Measurements from ENCODE around the gene PKP1. TPM values are rescaled to one million over a fixed set of nuclear protein-coding genes. Genes with fewer than 3 reads are reported as not detected.

Gene PKP1
- total RNA-seq, 1 experiment from 2014 or later = not detected

DNA sequence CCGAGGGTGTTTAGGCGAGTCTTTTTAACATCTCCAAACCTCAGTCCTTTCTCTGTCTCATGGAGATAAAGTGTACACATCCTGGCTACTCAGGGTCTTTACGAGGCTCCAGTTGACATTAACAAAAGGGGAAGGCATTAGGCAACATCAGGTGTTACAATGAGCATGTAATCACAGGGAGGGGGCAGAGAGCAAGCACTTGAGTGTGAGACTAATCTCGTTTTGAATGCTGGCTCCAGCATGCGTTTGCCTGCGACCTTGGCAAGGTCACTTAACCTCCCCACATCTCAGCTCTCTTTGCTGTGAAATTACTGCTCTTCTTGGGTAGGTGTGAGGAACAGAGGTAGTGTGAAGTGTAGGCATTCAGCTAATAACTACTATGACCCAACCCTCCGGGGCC lies 91.1 kb downstream of the PKP1 start:
- no peak overlapping the region for H3K4me3 ChIP-seq (ENCODE audit: low read depth, low read length)
- DNase-seq = no peak
- H3K27ac Mint-ChIP-seq (ENCODE audit: unreplicated experiment) = peak overlapping the region; percentile 21
- no TSS peak for BruUV-seq (replicated peaks)
- ChIA-PET POLR2A (no interaction called here), CTCF (interaction anchor here (0.6 to 1.4 kb wide), 2 partner anchors 11 to 1345 kb away, joined by 3 read pairs; no protein-coding TSS in a partner anchor)
- no peaks in the 10 kb centered on the region for H3K27me3 ChIP-seq (replicated peaks; ENCODE audit: control insufficient read depth, insufficient read depth, low read length)
- no peaks in the 10 kb centered on the region for H3K9me3 ChIP-seq
- intact Hi-C loops (cut with micrococcal nuclease; ENCODE audit: unreplicated experiment) = no loop called here
- no peaks in the 10 kb centered on the region for H3K9me3 Mint-ChIP-seq (ENCODE audit: unreplicated experiment)
- H3K4me3 Mint-ChIP-seq (ENCODE audit: unreplicated experiment) = no peak overlapping the region
- peaks cover 43% of the 10 kb centered on the region for H3K4me1 ChIP-seq
- H3K36me3 Mint-ChIP-seq (ENCODE audit: insufficient read depth, unreplicated experiment) = peaks cover 21% of the 10 kb centered on the region
- H3K4me1 Mint-ChIP-seq (ENCODE audit: low read depth, unreplicated experiment) = peaks cover 43% of the 10 kb centered on the region
- H3K36me3 ChIP-seq (ENCODE audit: control insufficient read depth, insufficient read depth, low read length) = no peaks in the 10 kb centered on the region
- TF ChIP-seq, protein P1, sequence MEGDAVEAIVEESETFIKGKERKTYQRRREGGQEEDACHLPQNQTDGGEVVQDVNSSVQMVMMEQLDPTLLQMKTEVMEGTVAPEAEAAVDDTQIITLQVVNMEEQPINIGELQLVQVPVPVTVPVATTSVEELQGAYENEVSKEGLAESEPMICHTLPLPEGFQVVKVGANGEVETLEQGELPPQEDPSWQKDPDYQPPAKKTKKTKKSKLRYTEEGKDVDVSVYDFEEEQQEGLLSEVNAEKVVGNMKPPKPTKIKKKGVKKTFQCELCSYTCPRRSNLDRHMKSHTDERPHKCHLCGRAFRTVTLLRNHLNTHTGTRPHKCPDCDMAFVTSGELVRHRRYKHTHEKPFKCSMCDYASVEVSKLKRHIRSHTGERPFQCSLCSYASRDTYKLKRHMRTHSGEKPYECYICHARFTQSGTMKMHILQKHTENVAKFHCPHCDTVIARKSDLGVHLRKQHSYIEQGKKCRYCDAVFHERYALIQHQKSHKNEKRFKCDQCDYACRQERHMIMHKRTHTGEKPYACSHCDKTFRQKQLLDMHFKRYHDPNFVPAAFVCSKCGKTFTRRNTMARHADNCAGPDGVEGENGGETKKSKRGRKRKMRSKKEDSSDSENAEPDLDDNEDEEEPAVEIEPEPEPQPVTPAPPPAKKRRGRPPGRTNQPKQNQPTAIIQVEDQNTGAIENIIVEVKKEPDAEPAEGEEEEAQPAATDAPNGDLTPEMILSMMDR (IDR thresholded peaks at IDR 0.05; ENCODE audit: insufficient read depth in 1 of 2, low read depth in 1 of 2, low read length in 1 of 2, severe bottlenecking in 1 of 2, unreplicated experiment in 1 of 2) = no peak
- H3K27me3 Mint-ChIP-seq (ENCODE audit: insufficient read depth, unreplicated experiment) = peaks cover 4% of the 10 kb centered on the region

DNA sequence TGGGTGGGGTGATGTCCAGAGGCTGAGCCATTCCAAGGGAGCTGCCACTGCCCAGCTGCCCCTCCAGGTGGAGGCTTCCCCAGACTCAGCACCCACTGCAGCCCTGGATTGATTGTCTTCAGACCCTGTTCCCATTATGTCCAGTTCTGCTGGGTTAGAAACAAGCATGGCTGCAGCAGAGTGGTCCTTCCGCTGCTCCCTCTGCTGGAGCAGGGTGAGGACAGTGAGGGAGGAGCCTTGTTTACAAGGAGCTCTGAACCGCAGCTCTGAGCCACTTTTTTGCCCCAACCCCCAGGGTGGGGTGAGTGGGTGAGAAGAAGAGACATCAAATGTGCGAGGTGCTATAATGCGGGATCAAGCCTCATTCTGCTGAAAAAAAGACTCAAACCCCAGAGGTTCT lies 91.9 kb downstream of the PKP1 start:
- TF ChIP-seq, protein P1 (IDR thresholded peaks at IDR 0.05; ENCODE audit: insufficient read depth in 1 of 2, low read depth in 1 of 2, low read length in 1 of 2, severe bottlenecking in 1 of 2, unreplicated experiment in 1 of 2) = no peak
- POLR2A ChIA-PET = no interaction called here
- peak overlapping the region; percentile 95 for H3K27ac Mint-ChIP-seq (ENCODE audit: unreplicated experiment)
- peaks cover 43% of the 10 kb centered on the region for H3K4me1 Mint-ChIP-seq (ENCODE audit: low read depth, unreplicated experiment)
- H3K27me3 Mint-ChIP-seq (ENCODE audit: insufficient read depth, unreplicated experiment) = peaks cover 4% of the 10 kb centered on the region
- Histone ChIP-seq H3K4me1 (peaks cover 43% of the 10 kb centered on the region), H3K27me3 (replicated peaks; ENCODE audit: control insufficient read depth, insufficient read depth, low read length) (no peaks in the 10 kb centered on the region), H3K36me3 (ENCODE audit: control insufficient read depth, insufficient read depth, low read length) (no peaks in the 10 kb centered on the region), H3K9me3 (no peaks in the 10 kb centered on the region), H3K4me3 (ENCODE audit: low read depth, low read length) (no peak overlapping the region)
- H3K36me3 Mint-ChIP-seq (ENCODE audit: insufficient read depth, unreplicated experiment) = peaks cover 21% of the 10 kb centered on the region
- CTCF ChIA-PET = interaction anchor here (0.7 to 1.6 kb wide), 3 partner anchors 10 to 121 kb away, joined by 3 to 5 read pairs (median 4); no protein-coding TSS in a partner anchor
- intact Hi-C loops (cut with micrococcal nuclease; ENCODE audit: unreplicated experiment) = no loop called here
- no TSS peak for BruUV-seq (replicated peaks)
- H3K4me3 Mint-ChIP-seq (ENCODE audit: unreplicated experiment) = no peak overlapping the region
- H3K9me3 Mint-ChIP-seq (ENCODE audit: unreplicated experiment) = no peaks in the 10 kb centered on the region
- no peak for DNase-seq

DNA sequence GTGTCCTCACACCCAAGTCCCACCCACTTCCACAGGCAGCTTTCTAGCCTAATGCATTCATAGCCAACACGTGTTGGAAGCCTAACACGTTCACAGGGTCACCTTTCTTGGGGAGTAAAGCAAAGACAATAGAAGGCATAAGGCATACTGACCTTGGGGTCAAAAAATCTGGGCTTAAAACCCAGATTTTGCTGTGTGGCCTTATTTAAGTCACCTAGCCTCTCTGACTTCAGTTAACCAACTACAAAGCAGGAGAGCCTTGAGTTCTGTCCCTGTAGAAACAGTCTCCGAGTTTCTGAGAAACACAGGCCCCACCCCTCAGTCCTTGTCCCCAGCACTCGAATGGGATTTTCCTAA lies 92.8 kb downstream of the PKP1 start:
- BruUV-seq (replicated peaks) = no TSS peak
- ChIA-PET POLR2A (interaction anchor here (0.6 kb wide), 1 partner anchor 135 kb away, joined by 3 read pairs; no protein-coding TSS in a partner anchor), CTCF (interaction anchor here (0.6 to 1.6 kb wide), 3 partner anchors 10 to 122 kb away, joined by 5 to 6 read pairs (median 5); no protein-coding TSS in a partner anchor)
- DNase-seq = no peak
- no peaks in the 10 kb centered on the region for H3K27me3 ChIP-seq (replicated peaks; ENCODE audit: control insufficient read depth, insufficient read depth, low read length)
- TF ChIP-seq, protein P1 (IDR thresholded peaks at IDR 0.05; ENCODE audit: insufficient read depth in 1 of 2, low read depth in 1 of 2, low read length in 1 of 2, severe bottlenecking in 1 of 2, unreplicated experiment in 1 of 2) = no peak
- no peaks in the 10 kb centered on the region for H3K9me3 ChIP-seq
- Mint-ChIP-seq H3K4me3 (ENCODE audit: unreplicated experiment) (peak overlapping the region; percentile 47), H3K27ac (ENCODE audit: unreplicated experiment) (peak overlapping the region; percentile 95), H3K27me3 (ENCODE audit: insufficient read depth, unreplicated experiment) (peaks cover 4% of the 10 kb centered on the region), H3K4me1 (ENCODE audit: low read depth, unreplicated experiment) (peaks cover 43% of the 10 kb centered on the region), H3K36me3 (ENCODE audit: insufficient read depth, unreplicated experiment) (peaks cover 24% of the 10 kb centered on the region), H3K9me3 (ENCODE audit: unreplicated experiment) (no peaks in the 10 kb centered on the region)
- intact Hi-C loops (cut with micrococcal nuclease; ENCODE audit: unreplicated experiment) = no loop called here
- H3K4me1 ChIP-seq = peaks cover 43% of the 10 kb centered on the region
- no peak overlapping the region for H3K4me3 ChIP-seq (ENCODE audit: low read depth, low read length)
- H3K36me3 ChIP-seq (ENCODE audit: control insufficient read depth, insufficient read depth, low read length) = no peaks in the 10 kb centered on the region
